Stimulated activated CD8-positive, alpha-beta memory T cell treated with anti-CD3 and anti-CD28 coated beads, Interleukin-4, amount 100 ng/mL, for 4 hours (primary cell): Measurements from ENCODE around the gene TBC1D19.
"Not testable (repeated sequence)": the region's sequence is repeated elsewhere in the genome, so short reads cannot be mapped to it uniquely, and the experiment has no call there.

Experiments used
- DNase-seq, 2 donors: peaks; one replicate each; pipeline ENCODE4 v3.0.0-alpha.2; 2020; ENCODE audit warnings: low read depth in 2 of 2, low spot score in 1 of 2

TBC1D19 gene

DNA sequence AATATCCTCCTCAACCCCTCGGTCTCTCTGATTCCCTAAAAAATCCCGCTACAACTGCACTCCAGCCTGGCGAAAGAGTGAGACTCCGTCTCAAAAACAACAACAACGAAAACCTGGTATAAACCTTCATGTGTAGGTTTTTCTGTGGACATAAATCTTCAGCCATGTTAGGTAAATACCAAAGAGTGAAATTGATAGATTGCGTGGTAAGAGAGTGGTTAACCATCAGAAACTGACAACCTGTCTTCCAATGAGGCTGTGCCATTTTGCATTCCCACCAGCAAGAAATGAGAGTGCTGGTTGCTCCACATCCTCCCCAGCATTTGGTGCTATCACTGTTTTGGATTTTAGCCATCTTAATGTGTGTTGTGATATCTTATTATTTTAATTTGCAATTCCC lies 10.9 kb downstream of the TBC1D19 start:
- DNase-seq = no peak

DNA sequence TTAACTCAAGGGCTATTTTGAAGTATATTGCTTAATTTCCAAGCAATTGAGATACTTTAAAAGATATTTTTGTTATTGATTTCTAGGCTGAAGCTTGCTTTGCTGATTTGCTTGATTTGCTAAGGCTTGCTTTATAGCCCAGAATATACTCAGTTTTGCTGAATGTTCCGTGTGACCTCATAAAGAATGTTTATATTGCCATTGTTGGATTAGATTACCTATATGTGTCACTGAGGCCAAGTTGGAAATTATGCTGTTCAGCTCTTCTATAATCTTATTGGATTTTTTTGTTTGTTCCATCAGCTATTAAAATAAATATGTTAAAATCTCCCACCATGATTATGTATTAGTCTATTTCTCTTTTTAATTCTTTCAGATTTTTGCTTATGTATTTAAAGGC lies 13.0 kb downstream of the TBC1D19 start:
- no peak for DNase-seq

DNA sequence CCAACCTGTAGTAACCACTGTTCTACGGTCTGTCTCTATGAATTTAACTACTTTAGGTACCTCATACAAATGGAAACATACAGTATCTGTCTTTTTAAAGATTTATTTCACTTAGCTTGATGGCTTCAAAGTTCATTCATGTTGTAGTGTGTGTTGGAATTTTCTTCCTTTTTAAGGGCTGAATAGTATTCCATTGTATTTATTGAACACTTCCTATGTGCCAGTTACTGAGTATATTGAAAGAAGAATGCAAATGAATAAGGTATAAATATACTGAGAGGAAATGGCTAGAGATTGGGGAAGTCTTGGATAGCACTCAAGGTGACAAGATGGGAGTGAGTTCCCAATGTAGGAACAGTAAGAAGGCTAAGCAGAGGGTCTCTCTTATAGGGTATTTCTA lies 17.3 kb downstream of the TBC1D19 start:
- no peak for DNase-seq

DNA sequence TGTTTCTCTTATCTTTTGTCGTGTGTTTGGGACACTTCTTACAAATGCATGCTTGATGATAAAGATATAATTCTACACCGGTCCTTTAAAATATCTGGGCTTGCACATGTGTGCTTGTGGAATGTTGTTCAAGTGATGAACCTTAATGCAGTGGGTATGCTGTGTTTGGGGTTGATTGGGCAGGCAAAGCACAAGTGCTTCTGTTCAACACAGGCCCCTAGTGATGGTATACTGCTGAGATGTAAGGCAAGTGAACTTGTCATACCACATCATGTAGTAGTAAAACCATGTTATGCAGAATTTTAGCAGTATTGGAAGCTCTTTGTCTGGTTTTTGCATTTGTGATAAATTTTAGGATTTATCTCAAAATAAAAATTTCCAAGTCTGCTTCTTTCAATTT lies 23.9 kb downstream of the TBC1D19 start:
- no peak for DNase-seq

GRCh38 chr4:26609391-26609790 lies 25.5 kb downstream of the TBC1D19 start:
- DNase-seq = no peak

DNA sequence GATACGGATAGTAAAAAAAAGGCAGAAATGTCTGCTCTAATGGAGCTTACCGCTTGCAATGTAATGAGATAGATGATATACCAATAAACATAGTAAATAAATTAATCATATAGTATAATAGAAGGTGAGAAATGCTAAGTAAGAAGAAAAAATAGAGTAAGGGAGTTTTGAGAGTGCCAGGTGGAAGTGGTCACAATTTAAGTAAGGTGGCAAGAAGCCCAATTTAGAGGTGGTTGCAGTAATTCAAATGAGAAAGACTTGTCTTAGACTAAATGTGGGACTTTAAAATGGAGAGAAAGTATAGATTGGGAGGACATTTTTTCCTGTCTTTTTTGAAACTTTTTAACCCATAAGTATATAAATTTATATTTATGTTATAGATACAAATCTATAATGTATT lies 26.0 kb downstream of the TBC1D19 start:
- DNase-seq = no peak

DNA sequence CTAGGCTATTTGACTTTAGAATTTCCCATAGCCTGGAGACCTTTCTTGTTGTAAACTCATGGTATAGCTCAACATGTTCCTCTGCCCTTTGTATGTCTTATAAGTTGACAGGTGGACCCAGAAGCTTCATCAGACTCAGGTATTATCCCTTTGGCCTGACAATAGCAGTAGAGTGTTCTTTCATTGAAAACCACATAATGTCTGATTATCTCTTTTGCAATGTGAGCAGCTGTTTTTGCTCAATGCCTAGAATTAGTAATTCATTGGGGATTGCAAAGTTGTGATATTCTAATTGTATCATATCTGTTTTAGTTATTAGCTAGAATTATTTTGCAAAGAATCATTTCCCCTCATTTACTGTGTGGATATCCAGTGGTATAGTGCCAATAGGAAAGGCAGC lies 27.5 kb downstream of the TBC1D19 start:
- no peak for DNase-seq

DNA sequence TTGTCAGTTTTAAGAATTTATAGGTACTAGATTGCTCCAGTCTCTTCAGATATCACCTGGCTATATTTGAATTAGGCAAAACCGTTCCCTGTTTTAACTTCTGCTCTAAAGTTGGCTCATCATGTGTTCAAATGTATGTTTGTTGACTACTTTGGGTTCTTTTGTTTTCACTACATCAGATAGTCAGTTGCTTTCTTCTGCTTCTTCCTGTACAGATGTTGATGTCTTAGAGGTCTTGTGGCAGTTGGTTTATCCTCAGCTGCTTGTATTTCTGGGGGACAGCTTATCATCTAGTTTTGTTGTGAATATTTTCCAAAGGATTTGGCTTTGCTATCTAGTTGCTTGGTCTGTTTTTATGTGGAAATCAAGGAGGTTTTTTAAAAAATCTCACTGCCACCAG lies 28.0 kb downstream of the TBC1D19 start:
- no peak for DNase-seq

DNA sequence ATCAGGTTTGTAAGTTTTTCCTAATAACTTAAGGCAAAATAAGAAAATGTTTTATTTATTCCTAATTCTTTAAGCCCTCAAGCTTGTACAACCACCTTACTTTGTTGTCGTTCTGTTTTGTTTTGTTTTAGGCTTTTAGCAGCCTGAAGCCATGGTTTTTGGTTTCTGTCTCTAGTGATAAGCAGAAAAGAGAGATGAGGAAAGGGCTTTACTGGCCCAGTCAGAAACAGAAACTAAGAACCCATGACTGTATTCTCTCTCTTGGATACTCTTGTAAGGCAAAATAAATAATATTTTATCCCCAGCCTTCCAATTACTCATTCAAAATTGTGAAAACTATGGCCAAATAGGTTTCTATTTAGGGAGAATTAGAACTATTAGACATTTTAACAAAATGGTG lies 29.4 kb downstream of the TBC1D19 start:
- no peak for DNase-seq

- DNase-seq = no peak
These were observed 29.9 kb downstream of the TBC1D19 start for GRCh38 chr4:26613735-26614134.

- no peak for DNase-seq
These were observed 35.9 kb downstream of the TBC1D19 start for GRCh38 chr4:26619784-26620183.

GRCh38 chr4:26621366-26621765 lies 37.5 kb downstream of the TBC1D19 start:
- DNase-seq = no peak

DNA sequence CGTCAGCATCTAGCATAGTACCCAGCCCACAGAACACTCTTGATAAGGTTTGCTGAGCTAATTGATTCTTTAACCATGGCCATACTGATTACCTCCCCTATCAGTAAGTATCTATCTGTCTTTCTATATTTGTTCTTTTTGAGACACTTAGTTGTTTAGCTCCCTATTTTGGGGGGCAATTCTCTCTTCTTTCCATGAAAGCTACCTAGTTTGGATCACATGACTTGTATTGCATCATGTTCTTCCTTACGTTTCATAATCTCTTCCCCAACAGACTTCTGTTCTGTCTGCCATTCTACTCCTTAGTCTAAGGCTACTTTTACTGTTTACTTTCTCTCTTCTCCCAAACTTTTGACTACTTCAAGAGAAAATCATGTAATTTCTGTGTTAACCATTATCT lies 39.0 kb downstream of the TBC1D19 start:
- no peak for DNase-seq

GRCh38 chr4:26626658-26627057 lies 42.8 kb downstream of the TBC1D19 start:
- DNase-seq = not testable (repeated sequence)

DNA sequence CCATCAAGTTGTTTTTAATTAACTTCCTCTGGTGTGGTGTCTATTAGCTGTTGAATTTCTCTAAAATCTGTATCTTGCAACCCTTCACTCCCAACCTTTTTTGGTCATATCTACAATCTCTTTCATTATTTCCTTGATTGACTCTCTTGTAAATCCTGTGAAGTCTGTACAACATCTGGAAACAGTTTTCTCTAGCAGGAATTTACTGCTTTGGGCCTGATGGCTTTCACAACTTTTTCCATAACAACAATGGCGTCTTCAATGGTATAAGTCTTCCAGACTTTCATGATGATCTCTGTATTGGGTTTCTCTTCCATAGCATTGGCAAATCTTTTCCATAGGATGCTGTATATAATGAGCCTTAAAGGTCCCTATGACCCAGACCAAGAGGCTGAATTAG lies 49.0 kb downstream of the TBC1D19 start:
- no peak for DNase-seq

- no peak for DNase-seq
These were observed 50.4 kb downstream of the TBC1D19 start for GRCh38 chr4:26634237-26634636.

- no peak for DNase-seq
These were observed 52.6 kb downstream of the TBC1D19 start for GRCh38 chr4:26636458-26636857.

- not testable (repeated sequence) for DNase-seq
These were observed 56.8 kb downstream of the TBC1D19 start for GRCh38 chr4:26640639-26641038.

- DNase-seq = no peak
These were observed 63.8 kb downstream of the TBC1D19 start for GRCh38 chr4:26647523-26648224.

- no peak for DNase-seq
These were observed 64.4 kb downstream of the TBC1D19 start for GRCh38 chr4:26648260-26648659.

GRCh38 chr4:26660261-26660660 lies 76.4 kb downstream of the TBC1D19 start:
- DNase-seq = no peak

DNA sequence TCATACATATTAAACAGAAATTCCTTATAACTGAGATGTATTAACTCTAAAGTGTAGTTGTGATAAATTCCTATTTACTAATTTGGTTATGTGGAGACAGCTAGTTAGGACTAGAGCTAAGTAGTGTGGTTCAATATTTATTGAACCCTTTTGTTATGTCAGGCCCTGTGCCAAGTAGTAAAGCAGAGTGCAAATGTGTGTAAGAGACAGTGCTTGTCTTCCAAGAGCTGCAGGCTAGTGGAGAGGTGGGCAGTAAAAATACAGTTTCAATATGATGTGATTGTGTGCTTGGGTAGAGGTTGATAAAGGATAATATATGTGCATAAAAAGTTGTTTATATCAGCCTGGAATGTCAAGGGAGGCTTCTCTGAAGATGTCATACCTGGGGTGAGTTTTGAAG lies 80.0 kb downstream of the TBC1D19 start:
- no peak for DNase-seq

DNA sequence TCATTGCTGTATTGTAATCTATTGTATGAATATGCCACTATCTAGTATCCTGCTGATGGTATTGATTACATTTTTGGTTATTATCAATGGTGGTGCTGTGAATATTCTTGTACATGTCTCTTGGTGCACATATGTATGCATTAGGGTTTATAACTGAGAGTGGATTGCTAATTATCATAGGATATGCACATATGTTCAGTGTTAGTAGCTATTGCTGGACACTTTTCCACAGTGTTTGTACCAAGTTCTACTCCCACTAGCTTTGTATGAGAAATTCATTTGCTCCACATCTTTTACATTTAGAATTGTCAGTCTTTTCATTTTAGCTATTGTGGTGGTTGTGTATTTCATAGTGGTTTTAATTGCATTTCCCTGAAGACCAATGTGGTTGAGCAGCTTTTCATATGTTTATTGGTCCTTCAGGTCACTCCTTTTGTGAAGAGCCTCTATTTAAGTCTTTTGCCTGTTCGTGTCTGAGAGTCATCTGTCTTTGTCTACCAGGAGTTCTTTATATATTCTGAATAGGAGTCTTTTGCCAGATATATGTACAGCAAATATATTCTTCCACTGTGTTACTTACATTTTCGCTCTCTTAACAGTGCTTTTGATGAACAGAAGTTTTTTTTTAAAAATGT lies 87.1 kb downstream of the TBC1D19 start:
- no peak for DNase-seq
